OCI-LY3 (cell line): ENCODE data around the gene C19orf25.

Experiments
- EZH2phosphoT487 ChIP-seq: fragments of 200-600 bp; shearing (Covaris generic); IDR thresholded peaks from 2 replicates; pipeline ENCODE4 v1.6.1; 2018; ENCODE audit warnings: antibody characterized with exemption, mixed run types, low read depth
- TF ChIP-seq, protein P1 (sequence below): fragments of 200-600, 300-600 bp; sonication (generic); IDR thresholded peaks from 2 replicates; pipeline ENCODE4 v1.5.1; 2014; ENCODE audit warnings: antibody characterized with exemption, low read length, low read depth

DNA sequence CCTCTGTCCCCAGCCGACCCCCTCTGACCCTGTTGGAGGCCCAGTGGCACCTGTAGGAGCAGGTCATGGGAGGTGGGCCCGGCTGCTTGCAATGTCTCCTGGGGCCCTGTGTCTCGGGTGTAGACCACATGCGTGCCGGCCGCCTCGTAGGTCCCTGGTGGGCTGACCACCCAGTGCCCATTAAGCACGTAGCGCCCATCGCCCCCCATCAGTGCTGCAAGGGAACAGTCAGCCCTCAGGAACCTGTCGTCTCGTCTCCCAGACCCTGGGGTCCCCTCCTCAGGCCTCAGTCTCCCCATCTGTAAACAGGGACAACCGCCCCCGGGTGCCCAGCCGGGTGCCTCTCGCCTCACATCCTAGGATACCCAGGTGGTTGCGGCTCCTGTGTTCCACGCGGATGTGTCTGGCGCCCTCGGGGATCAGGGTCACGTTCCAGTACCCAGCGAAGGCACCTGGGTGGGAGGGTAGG, 28.2 kb upstream of the C19orf25 start:
- TF ChIP-seq, protein P1, sequence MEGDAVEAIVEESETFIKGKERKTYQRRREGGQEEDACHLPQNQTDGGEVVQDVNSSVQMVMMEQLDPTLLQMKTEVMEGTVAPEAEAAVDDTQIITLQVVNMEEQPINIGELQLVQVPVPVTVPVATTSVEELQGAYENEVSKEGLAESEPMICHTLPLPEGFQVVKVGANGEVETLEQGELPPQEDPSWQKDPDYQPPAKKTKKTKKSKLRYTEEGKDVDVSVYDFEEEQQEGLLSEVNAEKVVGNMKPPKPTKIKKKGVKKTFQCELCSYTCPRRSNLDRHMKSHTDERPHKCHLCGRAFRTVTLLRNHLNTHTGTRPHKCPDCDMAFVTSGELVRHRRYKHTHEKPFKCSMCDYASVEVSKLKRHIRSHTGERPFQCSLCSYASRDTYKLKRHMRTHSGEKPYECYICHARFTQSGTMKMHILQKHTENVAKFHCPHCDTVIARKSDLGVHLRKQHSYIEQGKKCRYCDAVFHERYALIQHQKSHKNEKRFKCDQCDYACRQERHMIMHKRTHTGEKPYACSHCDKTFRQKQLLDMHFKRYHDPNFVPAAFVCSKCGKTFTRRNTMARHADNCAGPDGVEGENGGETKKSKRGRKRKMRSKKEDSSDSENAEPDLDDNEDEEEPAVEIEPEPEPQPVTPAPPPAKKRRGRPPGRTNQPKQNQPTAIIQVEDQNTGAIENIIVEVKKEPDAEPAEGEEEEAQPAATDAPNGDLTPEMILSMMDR: no peak
- no peak for TF ChIP-seq EZH2phosphoT487
